Measurements from ENCODE around the gene RANGAP1. TPM values are rescaled to one million over a fixed set of nuclear protein-coding genes. Genes with fewer than 3 reads are reported as not detected.

RANGAP1 gene
- total and polyA plus RNA-seq, 2 of the 8 experiments (the other 6 are each of a cell fraction or from before 2014, with no cell fraction given) = 121 to 171 TPM

- peaks cover 0 to 11% (median 4%) of the 10 kb centered on the region in 4 experiments; a peak in 2 of 8 replicates for H3K36me3 ChIP-seq (ENCODE audit: control insufficient read depth in 2 of 4, insufficient read depth in 4 of 4, low read length in 3 of 4)
- no peak overlapping the region for H3K56ac ChIP-seq (replicated peaks; ENCODE audit: insufficient read length, low read depth, low read length)
- H4K8ac ChIP-seq (ENCODE audit: extremely low read depth, insufficient read depth, low read length) = no peak overlapping the region
- H2BK120ac ChIP-seq (replicated peaks; ENCODE audit: low read depth, low read length) = no peak overlapping the region
- ChIA-PET CTCF (ENCODE audit: partially characterized antibody) (interaction anchor here (0.6 to 0.9 kb wide), 2 partner anchors 246 to 318 kb away, joined by 3 read pairs; no protein-coding TSS in a partner anchor), POLR2A (ENCODE audit: partially characterized antibody) (interaction anchor here (0.6 to 1.9 kb wide), 6 partner anchors 12 to 325 kb away, joined by 3 to 7 read pairs (median 3); no protein-coding TSS in a partner anchor)
- no peak overlapping the region for H2BK15ac ChIP-seq (ENCODE audit: low read length)
- no peak overlapping the region for H3K14ac ChIP-seq (ENCODE audit: insufficient read length)
- H3K23ac ChIP-seq (ENCODE audit: insufficient read length) = no peak overlapping the region
- no peak overlapping the region for H3K4ac ChIP-seq (replicated peaks; ENCODE audit: insufficient read length, low read depth, low read length)
- WGBS, 2 experiments (ENCODE audit: extremely low coverage in 1 of 2, insufficient coverage in 1 of 2, insufficient read length in 1 of 2, insufficient replicate concordance in 2 of 2, low coverage in 1 of 2, low lambda C conversion rate in 2 of 2, missing lambda C conversion rate in 1 of 2) = 95% methylated on average over 7 of the region's 7 CpGs; no CpG with 5 or more reads in 1 of the 2 experiments
- H4K91ac ChIP-seq (replicated peaks; ENCODE audit: insufficient read length, low read length) = no peak overlapping the region
- H3K4me1 ChIP-seq (replicated peaks in 1 of 4; ENCODE audit: control insufficient read depth in 3 of 4, insufficient read depth in 4 of 4, low read length in 3 of 4) = peaks cover 2 to 15% (median 11%) of the 10 kb centered on the region in 4 experiments; a peak in 6 of 7 replicates
- H3K27ac ChIP-seq (ENCODE audit: low read depth, low read length) = no peak overlapping the region
- no peaks in the 10 kb centered on the region for H3K9me3 ChIP-seq (ENCODE audit: insufficient read depth in 2 of 2, low read depth in 1 of 2, low read length in 1 of 2)
- no peak overlapping the region for H2BK5ac ChIP-seq (ENCODE audit: low read depth, low read length)
- H3K79me1 ChIP-seq (ENCODE audit: low read depth, low read length) = no peaks in the 10 kb centered on the region
- peaks cover 2% of the 10 kb centered on the region; the same call in 1 of the 2 replicates for H3K23me2 ChIP-seq (ENCODE audit: low read depth, low read length)
- peaks cover 0 to 3% of the 10 kb centered on the region in 2 experiments for H4K20me1 ChIP-seq (replicated peaks in 1 of 2; ENCODE audit: control insufficient read depth in 1 of 2, insufficient read depth in 2 of 2, low read length in 2 of 2)
- no peaks in the 10 kb centered on the region for H3K79me2 ChIP-seq (ENCODE audit: control insufficient read depth in 1 of 2, insufficient read depth in 2 of 2, low read length in 2 of 2)
- TF ChIP-seq KDM1A (IDR thresholded peaks at IDR 0.05; ENCODE audit: borderline replicate concordance, low read length) (peak; percentile 19; the same call in 1 of the 2 replicates), CHD1 (IDR thresholded peaks at IDR 0.05; ENCODE audit: low read depth, low read length) (no peak), RFX5 (IDR thresholded peaks at IDR 0.05; ENCODE audit: borderline replicate concordance, low read depth, low read length) (no peak)
- DNase-seq (ENCODE audit: low read depth in 1 of 2, low spot score in 2 of 2) = no peak
- no peak for FAIRE-seq
- no peak overlapping the region for H3K4me3 ChIP-seq (ENCODE audit: extremely low read depth in 1 of 4, insufficient read depth in 2 of 4, low read depth in 3 of 4, low read length in 4 of 4)
- H3K4me2 ChIP-seq (ENCODE audit: insufficient read depth in 1 of 2, low read depth in 2 of 2, low read length in 2 of 2) = no peak overlapping the region
- no peak overlapping the region for H2BK20ac ChIP-seq (ENCODE audit: low read length)
- no peak overlapping the region for H2AK5ac ChIP-seq (ENCODE audit: low read depth, low read length)
- H2AFZ ChIP-seq (ENCODE audit: low read length) = no peak overlapping the region
- H4K5ac ChIP-seq (ENCODE audit: insufficient read length, low read depth, low read length) = no peak overlapping the region
- H2BK12ac ChIP-seq (ENCODE audit: low read depth, low read length) = no peak overlapping the region
- no peak overlapping the region for H3K18ac ChIP-seq (ENCODE audit: extremely low read depth, low read length)
- no peak overlapping the region for H3K9ac ChIP-seq (replicated peaks in 1 of 4; ENCODE audit: extremely low read depth in 1 of 4, low read depth in 3 of 4, low read length in 3 of 4)
- peaks cover 0 to 4% (median 0%) of the 10 kb centered on the region in 4 experiments; a peak in 3 of 7 replicates for H3K27me3 ChIP-seq (replicated peaks in 1 of 4; ENCODE audit: control insufficient read depth in 3 of 4, extremely low read depth in 1 of 4, insufficient read depth in 3 of 4, low read length in 3 of 4)
These were observed 44.8 kb downstream of the RANGAP1 start for GRCh38 chr22:41241133-41241676.
